Left ventricle myocardium superior (tissue), 1 donor: ENCODE results near the gene MEX3D. TPM values are rescaled to one million over a fixed set of nuclear protein-coding genes. Genes with fewer than 3 reads are reported as not detected.

Experiments used
- ATAC-seq: fragments of 200-7000 bp; cut with Tn5 transposase; one replicate; pipeline ENCODE4 v1.9.1; 2020; ENCODE audit warnings: mild to moderate bottlenecking, moderate library complexity
- DNase-seq: peaks from one replicate; pipeline ENCODE4 v3.0.0-alpha.2; 2020
- intact Hi-C: fragments of 100-400 bp; cut with micrococcal nuclease; formaldehyde crosslinking; loops from one replicate; pipeline ENCODE4 v1.11.0; 2022
- total RNA-seq: library from RNA; stranded (reverse); fragmentation: NEBNext Ultra II Directional; extraction: Animal tissue kit (Norgen Biotek cat#: 25700); gene quantifications from one replicate; pipeline ENCODE4 v1.2.1, GENCODE V29; 2021
- donor health status: DM: no; HTN: yes; CAD: no; lungs with severe emphysema.

MEX3D gene
- total RNA-seq, 1 donor from 2014 or later: 8.0 TPM

GRCh38 chr19:1511318-1512317 lies 56.5 kb downstream of the MEX3D start:
- no peak for DNase-seq
- intact Hi-C loops: no loop called here
- no peak for ATAC-seq

DNA sequence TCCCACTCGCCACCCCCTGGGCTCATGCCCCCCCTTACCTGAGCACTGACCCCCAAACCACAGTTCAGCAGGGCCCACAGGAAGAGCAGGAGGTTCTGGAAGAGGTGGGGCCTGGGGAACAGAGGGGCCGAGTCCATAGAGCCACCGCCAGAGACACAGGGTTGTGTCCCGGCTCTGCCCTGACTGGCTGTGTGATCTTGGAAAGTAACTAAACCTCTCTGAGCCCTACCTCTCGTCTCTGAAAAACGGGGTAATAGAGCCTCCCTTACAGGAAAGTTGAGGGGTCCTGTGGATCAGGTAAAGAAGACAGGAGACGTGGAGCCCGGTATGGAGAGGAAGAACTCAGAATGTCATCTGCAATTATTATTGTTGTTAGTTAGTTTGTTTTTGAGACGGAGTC lies 57.3 kb downstream of the MEX3D start:
- intact Hi-C loops: no loop called here
- ATAC-seq: no peak
- DNase-seq: no peak

GRCh38 chr19:1510442-1510806 lies 57.7 kb downstream of the MEX3D start:
- ATAC-seq: no peak
- intact Hi-C loops: no loop called here
- DNase-seq: no peak

- intact Hi-C loops: no loop called here
These were observed 58.3 kb downstream of the MEX3D start for GRCh38 chr19:1509602-1510441.

DNA sequence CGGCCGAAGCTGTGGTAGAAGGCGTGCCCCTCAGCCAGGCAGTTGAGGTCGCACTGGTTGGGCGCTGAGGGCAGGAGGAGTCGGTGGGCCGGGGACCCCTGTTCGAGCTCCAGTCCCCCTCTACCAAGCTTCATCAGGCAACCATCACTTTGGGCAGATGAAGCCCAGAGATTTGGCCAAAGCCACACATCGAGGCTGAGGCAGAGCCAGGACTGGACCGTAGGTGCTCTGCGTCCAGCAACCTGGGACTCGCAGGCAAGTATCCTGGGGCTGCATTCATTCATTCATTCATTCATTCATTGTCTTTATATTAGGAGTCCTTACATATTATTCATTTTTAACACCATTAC lies 59.6 kb downstream of the MEX3D start:
- ATAC-seq (no peak), DNase-seq (no peak)
- intact Hi-C loops: no loop called here

More at GRCh38 chr19:1509602-1510441, 58.3 kb downstream of the MEX3D start:
- DNase-seq (no peak), ATAC-seq (no peak)

GRCh38 chr19:1507763-1508506 lies 60.2 kb downstream of the MEX3D start:
- intact Hi-C loops: no loop called here
- DNase-seq: peak; percentile 94
- peak; percentile 87 for ATAC-seq

DNA sequence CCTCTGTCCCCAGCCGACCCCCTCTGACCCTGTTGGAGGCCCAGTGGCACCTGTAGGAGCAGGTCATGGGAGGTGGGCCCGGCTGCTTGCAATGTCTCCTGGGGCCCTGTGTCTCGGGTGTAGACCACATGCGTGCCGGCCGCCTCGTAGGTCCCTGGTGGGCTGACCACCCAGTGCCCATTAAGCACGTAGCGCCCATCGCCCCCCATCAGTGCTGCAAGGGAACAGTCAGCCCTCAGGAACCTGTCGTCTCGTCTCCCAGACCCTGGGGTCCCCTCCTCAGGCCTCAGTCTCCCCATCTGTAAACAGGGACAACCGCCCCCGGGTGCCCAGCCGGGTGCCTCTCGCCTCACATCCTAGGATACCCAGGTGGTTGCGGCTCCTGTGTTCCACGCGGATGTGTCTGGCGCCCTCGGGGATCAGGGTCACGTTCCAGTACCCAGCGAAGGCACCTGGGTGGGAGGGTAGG lies 60.9 kb downstream of the MEX3D start:
- no peak for ATAC-seq
- DNase-seq: no peak
- intact Hi-C loops: no loop called here

- ATAC-seq (no peak), DNase-seq (no peak)
- intact Hi-C loops: no loop called here
These were observed 61.9 kb downstream of the MEX3D start for GRCh38 chr19:1505991-1506881.

GRCh38 chr19:1505012-1505411 lies 63.1 kb downstream of the MEX3D start:
- ATAC-seq: no peak
- intact Hi-C loops: no loop called here
- no peak for DNase-seq

Other genes starting within 250 kb of the MEX3D start
- 461 TPM for gene NDUFS7, start 184.4 kb downstream of the MEX3D start, total RNA-seq
- 92.5 TPM for gene GAMT, start 166.8 kb downstream of the MEX3D start, total RNA-seq
- gene DAZAP1, start 160.7 kb downstream of the MEX3D start, total RNA-seq: 96.7 TPM
- gene RPS15, start 129.9 kb downstream of the MEX3D start, total RNA-seq: 625 TPM
- gene APC2, start 118.2 kb downstream of the MEX3D start, total RNA-seq: 0.17 TPM
- gene C19orf25, start 89.1 kb downstream of the MEX3D start, total RNA-seq: 16.2 TPM
- gene PCSK4, start 78.0 kb downstream of the MEX3D start, total RNA-seq: 2.8 TPM
- gene REEP6, start 77.1 kb downstream of the MEX3D start, total RNA-seq: 0.72 TPM
- 20.5 TPM for gene ADAMTSL5, start 55.3 kb downstream of the MEX3D start, total RNA-seq
- gene PLK5, start 44.2 kb downstream of the MEX3D start, total RNA-seq: not detected
- gene MBD3, start 24.5 kb upstream of the MEX3D start, total RNA-seq: 59.0 TPM
- gene UQCR11, start 37.1 kb upstream of the MEX3D start, total RNA-seq: 1,120 TPM
- 20.7 TPM for gene TCF3, start 84.3 kb upstream of the MEX3D start, total RNA-seq
- not detected for gene ONECUT3, start 185.2 kb upstream of the MEX3D start, total RNA-seq
- gene ATP8B3, start 244.0 kb upstream of the MEX3D start, total RNA-seq: 0.89 TPM